ENCODE measurements around the gene OSMR.

GRCh38 chr5:38883842-38884241 is 38.0 kb downstream of the OSMR start:
- TF ChIP-seq POLR2AphosphoS5 (IDR thresholded peaks at IDR 0.05; ENCODE audit: insufficient read depth in 1 of 2, low read depth in 1 of 2), result no peak
- no peak for TF ChIP-seq CTCF (IDR thresholded peaks at IDR 0.05)
- no peak for TF ChIP-seq POLR2A (IDR thresholded peaks at IDR 0.05)

Data from vagina (tissue), 2 donors.